Heart right ventricle (tissue), 16 donors: ENCODE results near the gene LSM14B. TPM values are rescaled to one million over a fixed set of nuclear protein-coding genes. Genes with fewer than 3 reads are reported as not detected.
"Not testable (repeated sequence)": the region's sequence is repeated elsewhere in the genome, so short reads cannot be mapped to it uniquely, and the experiment has no call there.

Experiments
- ATAC-seq, 8 donors: fragments of 200-7000 bp; cut with Tn5 transposase; one replicate each; pipeline ENCODE4 v1.9.1; 2020; ENCODE audit warnings: mild to moderate bottlenecking in 8 of 8, moderate library complexity in 8 of 8, moderate number of reproducible peaks in 1 of 8
- DNase-seq, 2 donors: peaks; one replicate each; pipeline ENCODE4 v3.0.0-alpha.2; 2020
- H3K27ac ChIP-seq, 10 donors: fragments of 200-600 bp; sonication (generic) in 2 of 10; one replicate each; pipeline versions ENCODE4 v1.5.0 to v1.8.0; 2020 to 2022; ENCODE audit warnings: mild to moderate bottlenecking in 3 of 10
- H3K27me3 ChIP-seq, 7 donors: fragments of 200-600 bp; one replicate each; pipeline ENCODE4 v1.8.0; 2021 to 2022; ENCODE audit warnings: mild to moderate bottlenecking in 2 of 7
- H3K36me3 ChIP-seq, 9 donors: fragments of 200-600 bp; sonication (generic) in 1 of 9; one replicate each; pipeline versions ENCODE4 v1.5.0 to v1.8.0; 2020 to 2022; ENCODE audit warnings: mild to moderate bottlenecking in 2 of 9
- H3K4me1 ChIP-seq, 9 donors: fragments of 200-600 bp; sonication (generic) in 1 of 9; one replicate each; pipeline versions ENCODE4 v1.5.0 to v1.8.0; 2020 to 2022; ENCODE audit warnings: mild to moderate bottlenecking in 4 of 9
- H3K4me3 ChIP-seq, 10 donors: fragments of 200-600 bp; sonication (generic) in 2 of 10; one replicate each; pipeline versions ENCODE4 v1.5.0 to v1.8.0; 2020 to 2022; ENCODE audit warnings: mild to moderate bottlenecking in 7 of 10, moderate library complexity in 2 of 10
- H3K9me3 ChIP-seq, 11 donors: fragments of 200-600 bp in 10 of 11; sonication (generic) in 2 of 11; one replicate each; pipeline versions ENCODE4 v1.5.0 to v1.8.0; 2013 to 2022; ENCODE audit warnings: mild to moderate bottlenecking in 2 of 11, control low read depth in 1 of 11, moderate library complexity in 1 of 11
- WGBS, 2 donors: extraction: QIAGEN DNeasy Blood & Tissue Kit; methylation state at CpG; one replicate each; pipeline ENCODE4 v1.1.7; 2013; ENCODE audit warnings: inconsistent platforms in 1 of 2; 5-methylcytosine and 5-hydroxymethylcytosine counted together
- intact Hi-C, 10 donors: fragments of 100-400 bp; cut with DNase I; formaldehyde crosslinking; loops; one replicate each; pipeline versions ENCODE4 v1.11.1 to v1.14.2; 2022
- polyA plus RNA-seq, 2 donors: library from polyadenylated mRNA; stranded (reverse); fragments of 200-250 nt; gene quantifications; one replicate each; pipeline ENCODE4 v1.2.3, GENCODE V29; 2013
- total RNA-seq, 10 donors: library from RNA; stranded (reverse); fragmentation: NEBNext Ultra II Directional in 3 of 10; extraction: Animal tissue kit (Norgen Biotek cat#: 25700) in 3 of 10; gene quantifications; one replicate each; pipeline versions ENCODE4 v1.2.1 to v1.2.4, GENCODE V29; 2021 to 2023
- TF ChIP-seq, protein P1 (sequence below), 9 donors: fragments of 200-600 bp; sonication (generic) in 2 of 9; IDR thresholded peaks; one replicate each; pipeline versions ENCODE4 v1.5.0 to v1.8.0; 2021 to 2022; ENCODE audit warnings: antibody characterized with exemption in 9 of 9, mild to moderate bottlenecking in 5 of 9, moderate library complexity in 1 of 9
- donor health status: Arrhythmogenic right ventricular cardiomyopathy.
- donor health status: ischemic (EF 13 %, LVEDD 7.1; RV severe dilation, severe dysfunction).
- donor health status: healthy with polysubstance abuse.
- donor health status: DM: no; HTN: yes; CAD: no.
- donor health status: DM: no; HTN: no; CAD: no.
- donor health status: ischemic (EF 25% LVEDD 6.9; RV normal size, moderate dysfunction).
- donor health status: ischemic (EF 25% LVEDD 5.7; RV mildly dilated, moderate dysfunction).
- donor health status: healthy.
- donor health status: DM: yes; HTN: yes; CAD: no.
- donor health status: Ischemic cardiomyopathy.
- donor health status: ischemic (EF 35%, LVEDD 5.7; RV mildly dilated, moderate dysfunction).
- donor health status: nonischemic (EF 11% LVEDD 7.7; RV severe dilation, severe dysfunction).
- donor health status: DM: yes; HTN: yes; CAD: no.
- donor health status: PGD.
- donor health status: ischemic (EF 29% LVEDD 5.4; RV normal size, mild dysfunction).
- donor health status: nonischemic (EF 23%, LVEDD 6.1; RV moderate dilation, normal function).

The LSM14B gene
- total and polyA plus RNA-seq, 12 donors = 15.7 to 63.7 (median 59.6) TPM

DNA sequence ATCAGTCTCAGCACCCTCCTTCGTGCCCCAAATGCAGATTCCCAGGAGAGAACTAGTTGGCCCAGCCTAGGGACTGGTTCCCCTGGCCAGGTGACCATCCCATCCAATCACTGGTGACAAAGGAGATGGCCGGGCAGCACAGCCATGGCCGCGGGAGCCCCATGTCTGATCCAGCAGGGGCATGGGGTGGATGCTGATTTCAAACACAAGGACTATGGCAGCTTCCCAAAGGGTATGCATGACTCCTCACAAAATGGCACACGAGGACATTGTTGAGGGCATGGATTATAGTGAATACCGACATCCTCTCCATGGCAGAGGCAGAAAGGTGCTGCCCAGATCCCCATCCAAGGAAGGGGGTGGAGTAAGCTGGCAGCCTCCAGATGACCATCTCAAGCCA is 9.9 kb upstream of the LSM14B start:
- intact Hi-C loops = no loop called here

DNA sequence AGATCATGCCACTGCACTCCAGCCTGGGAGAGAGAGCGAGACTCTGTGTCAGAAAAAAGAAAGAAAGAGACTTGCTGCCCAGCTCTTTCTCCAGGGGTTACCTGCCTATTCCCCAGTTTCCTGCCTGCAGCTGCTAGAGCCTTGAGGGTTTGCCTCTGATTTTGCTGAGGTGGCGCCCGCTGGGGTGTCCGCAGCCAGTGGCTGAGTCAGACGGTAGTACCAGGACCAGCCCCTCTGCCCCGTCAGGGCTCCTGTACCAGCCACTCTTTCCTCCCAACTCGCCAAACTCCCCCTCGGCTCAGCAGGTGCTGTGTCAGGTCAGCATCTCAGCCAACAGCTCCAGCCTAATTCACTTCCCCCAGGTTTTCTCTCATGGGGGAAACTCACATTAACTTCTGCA is 7.4 kb upstream of the LSM14B start:
- no peak for ATAC-seq
- Histone ChIP-seq H3K27ac (no peak overlapping the region), H3K27me3 (peaks cover 0 to 24% (median 15%) of the 10 kb centered on the region in 7 donors), H3K4me3 (no peak overlapping the region), H3K9me3 (peaks cover 0 to 38% (median 16%) of the 10 kb centered on the region in 11 donors), H3K36me3 (no peaks in the 10 kb centered on the region), H3K4me1 (peaks cover 0 to 28% (median 22%) of the 10 kb centered on the region in 9 donors)
- no peak for DNase-seq
- 56 to 62% methylated on average over 8 of the region's 8 CpGs for WGBS, 2 donors
- intact Hi-C loops = loop anchor here in 3 of 10 donors (5.0 kb wide), 1 partner anchor 48 kb away; the partner anchor contains the start of gene TAF4 (in 3 of the 3)
- TF ChIP-seq, protein P1, sequence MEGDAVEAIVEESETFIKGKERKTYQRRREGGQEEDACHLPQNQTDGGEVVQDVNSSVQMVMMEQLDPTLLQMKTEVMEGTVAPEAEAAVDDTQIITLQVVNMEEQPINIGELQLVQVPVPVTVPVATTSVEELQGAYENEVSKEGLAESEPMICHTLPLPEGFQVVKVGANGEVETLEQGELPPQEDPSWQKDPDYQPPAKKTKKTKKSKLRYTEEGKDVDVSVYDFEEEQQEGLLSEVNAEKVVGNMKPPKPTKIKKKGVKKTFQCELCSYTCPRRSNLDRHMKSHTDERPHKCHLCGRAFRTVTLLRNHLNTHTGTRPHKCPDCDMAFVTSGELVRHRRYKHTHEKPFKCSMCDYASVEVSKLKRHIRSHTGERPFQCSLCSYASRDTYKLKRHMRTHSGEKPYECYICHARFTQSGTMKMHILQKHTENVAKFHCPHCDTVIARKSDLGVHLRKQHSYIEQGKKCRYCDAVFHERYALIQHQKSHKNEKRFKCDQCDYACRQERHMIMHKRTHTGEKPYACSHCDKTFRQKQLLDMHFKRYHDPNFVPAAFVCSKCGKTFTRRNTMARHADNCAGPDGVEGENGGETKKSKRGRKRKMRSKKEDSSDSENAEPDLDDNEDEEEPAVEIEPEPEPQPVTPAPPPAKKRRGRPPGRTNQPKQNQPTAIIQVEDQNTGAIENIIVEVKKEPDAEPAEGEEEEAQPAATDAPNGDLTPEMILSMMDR (IDR thresholded peaks at IDR 0.05) = no peak

More for the DNA sequence above, 9.9 kb upstream of the LSM14B start:
- Histone ChIP-seq H3K4me3 (no peak overlapping the region), H3K27ac (no peak overlapping the region), H3K36me3 (no peaks in the 10 kb centered on the region), H3K9me3 (peaks cover 0 to 63% (median 42%) of the 10 kb centered on the region in 11 donors), H3K27me3 (peaks cover 0 to 15% (median 3%) of the 10 kb centered on the region in 7 donors), H3K4me1 (peaks cover 0 to 6% (median 4%) of the 10 kb centered on the region in 9 donors)
- WGBS, 2 donors = 92 to 96% methylated on average over 6 of the region's 6 CpGs
- ATAC-seq = no peak
- TF ChIP-seq, protein P1 (IDR thresholded peaks at IDR 0.05) = no peak
- no peak for DNase-seq

DNA sequence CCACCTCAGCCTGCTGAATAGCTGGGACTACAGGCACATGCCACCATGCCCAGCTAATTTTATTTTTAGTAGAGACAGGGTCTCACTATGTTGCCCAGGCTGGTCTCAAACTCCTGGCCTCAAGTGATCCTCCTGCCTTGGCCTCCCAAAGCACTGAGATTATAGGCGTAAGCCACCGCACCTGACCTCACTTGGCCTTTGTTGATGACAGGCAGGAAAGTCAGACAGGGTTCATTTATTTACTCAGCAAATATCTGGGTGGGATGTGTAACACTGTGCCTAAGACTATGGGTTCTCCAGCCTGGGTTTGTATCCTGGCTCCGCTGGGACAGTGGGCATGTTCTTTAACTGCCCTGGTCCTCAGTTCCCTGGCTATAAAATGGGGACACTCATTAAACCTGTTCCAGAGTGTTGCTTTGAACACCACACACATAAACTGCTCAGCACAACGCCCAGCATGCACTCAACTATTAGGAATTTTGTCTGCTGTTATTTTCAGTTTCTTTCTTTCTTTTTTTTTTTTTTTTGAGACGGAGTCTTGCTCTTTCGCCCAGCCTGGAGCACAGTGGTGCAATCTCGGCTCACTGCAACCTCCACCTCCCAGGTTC is 6.4 kb upstream of the LSM14B start:
- not testable (repeated sequence) for H3K36me3 ChIP-seq, H3K4me3 ChIP-seq, ATAC-seq, DNase-seq, H3K27ac ChIP-seq
- Histone ChIP-seq H3K9me3 (peaks cover 0 to 28% (median 11%) of the 10 kb centered on the region in 11 donors), H3K27me3 (peaks cover 0 to 24% (median 15%) of the 10 kb centered on the region in 7 donors), H3K4me1 (peaks cover 0 to 38% (median 31%) of the 10 kb centered on the region in 9 donors)
- 80 to 85% methylated on average over 7 of the region's 7 CpGs for WGBS, 2 donors
- intact Hi-C loops = loop anchor here in 3 of 10 donors (5.0 kb wide), 1 partner anchor 49 kb away; the partner anchor contains the start of gene TAF4 (in 3 of the 3)

DNA sequence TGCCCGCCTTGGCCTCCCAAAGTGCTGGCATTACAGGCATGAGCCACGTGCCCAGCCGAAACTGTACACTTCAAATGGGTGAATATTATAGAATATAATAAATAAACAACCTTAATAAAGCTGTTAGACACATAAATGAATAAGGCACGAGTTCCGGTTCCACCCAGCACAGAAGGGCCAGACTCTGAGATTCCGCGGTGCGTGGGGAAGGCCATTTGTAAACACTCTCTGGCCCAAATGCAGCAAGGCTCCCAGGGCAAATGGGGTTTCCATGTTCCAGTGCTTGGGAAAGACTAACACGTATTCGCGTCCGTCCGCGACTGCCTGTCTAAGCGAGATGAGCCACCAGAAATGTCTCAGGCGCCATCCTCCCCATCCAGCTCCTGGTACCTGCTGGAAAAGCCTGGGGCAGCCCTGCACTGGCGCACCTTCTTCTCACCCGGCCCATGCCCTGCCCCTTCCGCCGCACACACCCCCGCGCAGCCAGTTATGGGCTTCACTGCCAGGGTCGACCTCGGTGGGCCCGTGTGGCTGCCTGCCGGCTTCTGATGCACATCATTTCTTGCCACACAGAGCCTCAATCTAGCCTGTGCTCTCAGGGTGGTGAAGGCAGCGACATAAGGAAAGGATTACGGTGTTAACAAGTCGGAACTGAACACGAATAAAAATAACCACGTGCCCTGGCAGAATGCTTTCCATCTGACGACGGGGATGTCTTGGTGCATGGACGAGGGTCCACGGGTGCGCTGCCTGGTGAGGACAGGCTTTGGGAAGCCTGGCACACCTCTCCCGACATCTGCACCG is 5.5 kb upstream of the LSM14B start:
- peaks cover 0 to 20% (median 9%) of the 10 kb centered on the region in 11 donors for H3K9me3 ChIP-seq
- peak overlapping the region in 1 of 10 donors; percentile 98 for H3K27ac ChIP-seq
- H3K4me3 ChIP-seq = no peak overlapping the region
- 67 to 71% methylated on average over 38 of the region's 38 CpGs for WGBS, 2 donors
- DNase-seq (no peak), ATAC-seq (no peak)
- TF ChIP-seq, protein P1 (IDR thresholded peaks at IDR 0.05) = no peak
- H3K4me1 ChIP-seq = peaks cover 0 to 43% (median 31%) of the 10 kb centered on the region in 9 donors
- H3K36me3 ChIP-seq = no peaks in the 10 kb centered on the region
- intact Hi-C loops = loop anchor here in 3 of 10 donors (5.0 kb wide), 1 partner anchor 49 kb away; the partner anchor contains the start of gene TAF4 (in 3 of the 3)
- H3K27me3 ChIP-seq = peaks cover 0 to 24% (median 15%) of the 10 kb centered on the region in 7 donors
